Measurements from ENCODE around the gene UBQLNL.

Gene UBQLNL

DNA sequence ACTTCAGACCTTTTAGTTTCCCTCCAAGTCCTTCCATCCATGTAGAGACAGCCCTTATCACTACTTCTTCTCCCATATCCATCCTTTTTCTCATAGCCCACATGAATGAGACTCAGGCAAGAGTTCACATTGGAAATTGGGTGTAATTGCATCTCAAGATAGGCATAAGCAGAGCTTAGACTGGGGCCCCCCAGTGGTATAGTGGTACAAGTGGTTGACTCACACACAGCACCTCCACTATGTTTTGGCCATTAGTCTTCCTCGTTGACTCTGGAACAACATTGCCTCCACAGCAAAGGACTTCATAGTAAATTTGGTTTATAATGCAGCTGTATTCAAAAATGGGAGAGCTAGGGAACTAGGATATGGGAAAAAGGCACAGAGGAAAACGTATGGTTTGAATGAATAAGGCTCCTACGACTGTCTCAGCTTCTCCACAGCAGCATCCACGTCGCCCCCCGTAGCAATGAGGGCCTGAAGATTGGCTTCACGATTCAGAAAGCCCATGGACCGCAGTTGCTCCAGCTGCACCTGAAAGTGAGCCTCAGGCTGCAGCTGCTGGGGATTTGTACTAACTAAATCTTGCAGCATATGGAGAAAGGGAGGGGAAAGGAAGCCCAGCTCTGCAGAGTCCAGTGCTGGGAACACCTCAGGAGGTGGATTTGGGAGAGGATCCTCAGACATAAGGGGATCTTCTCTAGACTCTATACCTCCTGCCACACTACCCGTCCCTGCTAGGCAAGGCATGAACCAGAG, 9.1 kb downstream of the UBQLNL start:
- no peak for DNase-seq

GRCh38 chr11:5505363-5506048, 11.0 kb downstream of the UBQLNL start:
- no peak for DNase-seq

DNA sequence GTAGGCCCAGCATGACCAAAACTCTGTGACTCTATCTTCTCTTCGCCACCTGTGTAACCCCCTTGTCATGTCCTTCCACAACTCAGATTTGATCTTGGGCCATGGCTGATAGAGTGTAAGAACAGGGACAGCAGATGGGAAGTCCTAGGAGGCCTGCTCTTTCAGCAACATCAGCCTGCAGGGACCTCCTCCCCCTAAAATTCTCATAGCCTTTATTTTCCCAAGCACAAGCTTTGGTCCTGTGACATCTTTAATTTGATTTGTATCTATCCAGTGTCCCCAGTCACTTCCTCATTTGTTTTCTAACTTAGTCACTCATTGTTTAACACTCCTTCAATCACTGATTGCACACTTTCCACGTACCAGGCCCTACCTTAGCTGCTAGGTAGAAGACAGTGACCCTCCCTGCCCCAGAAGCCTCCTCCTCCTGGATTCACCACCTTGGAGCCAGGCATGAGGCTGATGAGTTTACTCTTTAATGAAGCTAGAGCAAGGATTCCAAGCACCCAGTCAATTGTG, 12.0 kb downstream of the UBQLNL start:
- DNase-seq, result no peak

DNA sequence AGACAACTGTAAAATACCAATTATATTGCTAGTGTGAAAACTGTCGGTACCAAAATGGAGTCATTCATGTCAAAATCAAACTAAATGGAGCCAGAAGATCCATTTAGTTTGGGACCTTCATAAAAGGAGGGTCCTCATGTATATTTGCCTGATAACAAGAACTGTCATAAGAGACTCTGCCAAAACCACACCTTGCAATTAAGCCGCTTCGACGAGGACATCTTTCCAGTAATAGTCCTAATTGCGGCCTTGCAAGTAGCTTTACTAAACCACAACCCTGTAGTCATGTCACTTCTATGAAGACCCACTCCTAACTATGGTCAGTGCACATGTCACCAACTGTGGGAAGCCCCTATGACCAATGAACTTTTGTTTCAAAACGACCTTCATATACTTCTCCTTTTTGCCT, 16.1 kb downstream of the UBQLNL start:
- DNase-seq, result no peak

DNA sequence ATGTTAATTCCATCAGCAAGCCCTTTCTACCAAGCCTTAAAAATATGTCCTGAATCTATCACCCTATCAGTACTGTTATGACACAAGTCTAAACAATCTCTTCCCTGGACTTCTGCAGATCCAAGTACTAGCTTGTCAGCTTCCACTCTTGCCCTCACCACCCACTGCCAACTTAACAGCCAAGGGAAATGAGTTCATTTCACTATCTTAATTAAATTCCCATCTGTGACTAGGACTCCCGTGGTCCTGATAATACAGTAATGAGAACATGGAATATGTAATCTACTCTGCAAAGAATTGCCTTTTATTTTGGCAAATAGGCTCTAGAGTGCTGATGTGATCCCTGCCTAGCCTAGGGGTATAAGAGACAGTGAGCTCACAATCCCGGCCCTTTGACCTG, 16.8 kb downstream of the UBQLNL start:
- DNase-seq, result no peak

- no peak for DNase-seq
Measured at GRCh38 chr11:5489576-5490357, 26.7 kb downstream of the UBQLNL start.

GRCh38 chr11:5488798-5489399, 27.6 kb downstream of the UBQLNL start:
- DNase-seq, result no peak

DNA sequence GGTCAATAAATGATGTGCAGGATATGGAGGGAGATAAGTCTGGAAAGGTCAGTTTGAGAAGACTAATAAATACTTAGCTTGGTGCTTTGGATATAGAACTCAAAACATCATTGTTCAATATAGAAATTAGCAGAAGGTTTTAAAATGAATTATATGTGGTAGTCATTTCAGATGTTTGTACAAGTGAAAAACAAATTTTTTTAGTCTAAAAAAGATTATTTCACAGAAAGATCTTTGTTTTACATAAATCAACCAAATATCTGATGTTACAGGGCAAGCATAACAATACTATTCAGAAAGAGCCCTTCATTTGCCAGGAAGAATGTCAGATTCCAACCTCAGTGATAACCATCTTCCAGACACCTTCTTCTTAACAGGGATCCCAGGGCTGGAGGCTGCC, 28.1 kb downstream of the UBQLNL start, which contains the start of gene OR52D1:
Gene OR52D1 (plus strand): TSS at position 301 of the 400 bp plus-strand sequence. CDS start 22 bp downstream, at position 323.
- no peak for DNase-seq

GRCh38 chr11:5486421-5486820, 30.1 kb downstream of the UBQLNL start:
- no peak for DNase-seq

DNA sequence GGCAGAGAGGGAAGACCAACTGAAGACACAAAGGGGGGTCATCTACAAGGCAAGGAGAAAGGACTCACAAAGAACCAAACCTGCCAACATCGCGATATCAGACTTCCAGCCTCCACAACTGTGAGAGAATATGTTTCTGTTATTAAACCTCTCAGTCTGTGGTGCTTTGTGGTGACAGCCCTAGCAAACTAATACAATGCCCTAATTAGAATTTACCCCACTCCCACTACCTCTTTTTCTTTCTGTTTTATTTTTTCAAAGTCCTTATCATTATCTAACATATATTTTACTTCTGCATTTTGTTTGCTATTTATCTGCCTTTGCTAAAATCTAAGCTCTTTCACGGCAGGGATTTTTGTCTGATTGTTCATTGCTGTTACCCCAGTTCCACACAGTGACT, 30.5 kb downstream of the UBQLNL start:
- no peak for DNase-seq

DNA sequence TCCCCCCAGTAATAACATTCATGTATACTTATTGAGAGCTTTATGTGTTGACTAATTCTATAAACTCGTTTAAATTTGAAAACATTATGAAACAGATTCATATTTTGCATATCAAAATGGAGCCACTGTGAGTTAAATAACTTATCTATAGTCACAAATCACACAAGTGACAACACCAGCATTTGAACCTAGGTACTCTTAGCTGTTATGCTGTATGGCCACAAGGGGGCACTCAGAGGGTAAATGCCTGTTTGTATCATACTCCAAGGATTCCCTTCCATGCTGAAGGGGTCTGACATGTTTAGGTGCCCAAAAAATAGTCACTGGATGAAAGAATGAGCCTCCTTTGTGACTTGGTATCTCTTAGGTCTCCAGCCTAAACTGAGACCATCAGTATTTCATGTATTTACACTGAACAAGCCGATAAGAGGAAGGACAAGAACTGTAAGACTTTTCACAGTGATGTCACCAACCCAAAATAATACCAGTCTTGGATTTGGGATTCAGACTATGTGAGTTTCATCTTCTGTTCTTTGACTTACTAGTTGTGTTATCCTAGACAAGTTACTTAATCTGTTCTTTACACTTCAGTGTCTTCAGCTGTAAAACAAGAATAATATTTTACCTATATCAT, 40.2 kb downstream of the UBQLNL start:
- peak in 7 of 58 donors; percentile 0 to 12 (median 4) for DNase-seq

DNA sequence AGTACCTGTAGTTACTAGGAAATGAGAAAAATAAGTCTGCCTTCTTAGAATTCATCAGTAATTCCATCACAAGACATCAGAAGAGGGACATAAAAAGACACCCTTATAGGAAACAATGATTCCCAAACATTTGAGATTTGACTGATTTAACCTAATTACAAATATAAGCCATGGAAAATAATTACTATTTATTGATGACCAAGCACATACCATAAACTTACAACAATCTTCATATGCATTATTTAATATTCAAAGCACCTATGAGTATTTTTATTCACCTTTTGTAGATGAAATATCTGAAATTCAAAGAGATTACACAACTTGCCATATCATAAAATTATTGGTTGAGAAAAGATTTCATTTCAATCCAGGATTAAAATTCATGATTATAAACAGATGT, 42.6 kb downstream of the UBQLNL start:
- DNase-seq, result no peak

- no peak for DNase-seq
Measured at GRCh38 chr11:5467527-5467926, 49.0 kb downstream of the UBQLNL start.
